Heart left ventricle (tissue), 16 donors: ENCODE results near the gene FAAP20. TPM values are rescaled to one million over a fixed set of nuclear protein-coding genes. Genes with fewer than 3 reads are reported as not detected.

ENCODE experiments used
- ATAC-seq, 4 donors: fragments of 200-7000 bp; cut with Tn5 transposase; one replicate each; pipeline ENCODE4 v1.9.1; 2020 to 2022; ENCODE audit warnings: moderate library complexity in 4 of 4, mild to moderate bottlenecking in 3 of 4, moderate number of reproducible peaks in 1 of 4
- DNase-seq, 5 donors: peaks; one replicate each; pipeline ENCODE4 v3.0.0-alpha.2; 2020
- H3K27ac ChIP-seq, 12 donors: fragments of 200-600 bp; sonication (generic) in 4 of 12; one replicate each; pipeline versions ENCODE4 v1.5.0 to v1.8.0; 2016 to 2022; ENCODE audit warnings: mild to moderate bottlenecking in 2 of 12
- H3K27me3 ChIP-seq, 9 donors: fragments of 200-600 bp; sonication (generic) in 2 of 9; one replicate each; pipeline versions ENCODE4 v1.5.1 to v1.8.0; 2016 to 2022; ENCODE audit warnings: mild to moderate bottlenecking in 3 of 9
- H3K36me3 ChIP-seq, 9 donors: fragments of 200-600 bp; sonication (generic) in 2 of 9; one replicate each; pipeline versions ENCODE4 v1.5.0 to v1.8.0; 2018 to 2022; ENCODE audit warnings: mild to moderate bottlenecking in 2 of 9
- H3K4me1 ChIP-seq, 12 donors: fragments of 200-600 bp; sonication (generic) in 4 of 12; one replicate each; pipeline versions ENCODE4 v1.5.0 to v1.8.0; 2016 to 2022; ENCODE audit warnings: mild to moderate bottlenecking in 3 of 12
- H3K4me3 ChIP-seq, 12 donors: fragments of 200-600 bp; sonication (generic) in 4 of 12; one replicate each; pipeline versions ENCODE4 v1.5.0 to v1.8.0; 2017 to 2022; ENCODE audit warnings: mild to moderate bottlenecking in 9 of 12, moderate library complexity in 4 of 12
- H3K9me3 ChIP-seq, 12 donors: fragments of 200-600 bp; sonication (generic) in 4 of 12; one replicate each; pipeline versions ENCODE4 v1.5.0 to v1.8.0; 2016 to 2022; ENCODE audit warnings: mild to moderate bottlenecking in 1 of 12
- CTCF ChIP-seq, 12 donors: fragments of 200-600 bp; sonication (generic) in 4 of 12; IDR thresholded peaks; one replicate each; pipeline versions ENCODE4 v1.5.0 to v1.8.0; 2018 to 2022; ENCODE audit warnings: antibody characterized with exemption in 12 of 12, mild to moderate bottlenecking in 5 of 12
- POLR2A ChIP-seq, 2 donors: fragments of 450-650 bp; IDR thresholded peaks; one replicate each; pipeline ENCODE4 v1.6.1; 2017; ENCODE audit warnings: antibody characterized with exemption in 2 of 2, mild to moderate bottlenecking in 2 of 2, moderate library complexity in 2 of 2
- WGBS, 4 donors: extraction: QIAGEN DNeasy Blood & Tissue Kit in 2 of 4; methylation state at CpG; one replicate each; pipeline versions ENCODE4 v1.1.5 to v1.1.7; 2013 to 2018; 5-methylcytosine and 5-hydroxymethylcytosine counted together
- intact Hi-C, 10 donors: fragments of 100-400 bp; cut with DNase I; formaldehyde crosslinking; loops; one replicate each; pipeline versions ENCODE4 v1.11.1 to v1.14.2; 2022
- polyA plus RNA-seq, 2 donors: library from polyadenylated mRNA; stranded (reverse); fragments of 200-250 nt; gene quantifications; one replicate each; pipeline ENCODE4 v1.2.3, GENCODE V29; 2013
- total RNA-seq, 9 donors: library from RNA; depleted of rRNA in 2 of 9; stranded (reverse); fragments of >200 nt in 2 of 9; fragmentation: NEBNext Ultra II Directional in 3 of 9; extraction: Animal tissue kit (Norgen Biotek cat#: 25700) in 3 of 9; gene quantifications; one replicate each; pipeline versions ENCODE4 v1.1.0 to v1.2.4, GENCODE V29; 2016 to 2023
- donor health status: ischemic (EF 13 %, LVEDD 7.1; RV severe dilation, severe dysfunction).
- donor health status: healthy with polysubstance abuse.
- donor health status: DM: no; HTN: yes; CAD: no.
- donor health status: DM: no; HTN: no; CAD: no.
- donor health status: ischemic (EF 25% LVEDD 6.9; RV normal size, moderate dysfunction).
- donor health status: ischemic (EF 25% LVEDD 5.7; RV mildly dilated, moderate dysfunction).
- donor health status: healthy.
- donor health status: DM: yes; HTN: yes; CAD: no.
- donor health status: ischemic (EF 35%, LVEDD 5.7; RV mildly dilated, moderate dysfunction).
- donor health status: nonischemic (EF 11% LVEDD 7.7; RV severe dilation, severe dysfunction).
- donor health status: DM: yes; HTN: yes; CAD: no.
- donor health status: PGD.
- donor health status: ischemic (EF 29% LVEDD 5.4; RV normal size, mild dysfunction).
- donor health status: nonischemic (EF 23%, LVEDD 6.1; RV moderate dilation, normal function).

The FAAP20 gene
- total and polyA plus RNA-seq, 11 donors: 20.9 to 61.3 (median 36.6) TPM

GRCh38 chr1:2228694-2229036 lies 34.1 kb upstream of the FAAP20 start:
- Histone ChIP-seq H3K36me3 (no peaks in the 10 kb centered on the region), H3K4me1 (peaks cover 5 to 62% (median 42%) of the 10 kb centered on the region in 12 donors), H3K27ac (peak overlapping the region; percentile 72 to 89 (median 84)), H3K9me3 (no peaks in the 10 kb centered on the region), H3K27me3 (no peaks in the 10 kb centered on the region), H3K4me3 (peak overlapping the region; percentile 66 to 92 (median 75))
- WGBS, 4 donors: 0 to 1% (median 0%) methylated on average over 1 to 50 of the region's 50 CpGs; no CpG with 5 or more reads in 1 of the 4 donors
- DNase-seq (peak in 2 of 5 donors; percentile 27 to 53), ATAC-seq (no peak)
- intact Hi-C loops: loop anchor here in 1 of 10 donors (5.0 kb wide), 1 partner anchor 84 kb away; no protein-coding TSS in a partner anchor
- no peak for TF ChIP-seq CTCF (IDR thresholded peaks at IDR 0.05)
- TF ChIP-seq POLR2A (IDR thresholded peaks at IDR 0.05): no peak

GRCh38 chr1:2228157-2228594 lies 33.6 kb upstream of the FAAP20 start, which contains the start of gene SKI:
TSS of gene SKI (plus strand) at chr1:2228319. CDS start at chr1:2228767, 448 bp downstream.
- intact Hi-C loops: loop anchor here in 1 of 10 donors (5.0 kb wide), 1 partner anchor 84 kb away; no protein-coding TSS in a partner anchor
- 1% methylated on average over 100 of the region's 100 CpGs; no CpG with 5 or more reads in 2 of the 4 donors for WGBS, 4 donors
- DNase-seq (no peak), ATAC-seq (no peak)
- H3K4me1 ChIP-seq: peaks cover under 1 to 59% (median 37%) of the 10 kb centered on the region in 12 donors
- H3K36me3 ChIP-seq: no peaks in the 10 kb centered on the region
- H3K27me3 ChIP-seq: no peaks in the 10 kb centered on the region
- TF ChIP-seq POLR2A (IDR thresholded peaks at IDR 0.05): no peak
- TF ChIP-seq CTCF (IDR thresholded peaks at IDR 0.05): no peak
- peak within 1 kb of the TSS; percentile 66 to 96 (median 85) for H3K4me3 ChIP-seq
- H3K27ac ChIP-seq: peak within 1 kb of the TSS; percentile 98 to 100 (median 100)
- H3K9me3 ChIP-seq: no peaks in the 10 kb centered on the region

GRCh38 chr1:2227346-2228156 lies 33.0 kb upstream of the FAAP20 start:
- no peaks in the 10 kb centered on the region for H3K9me3 ChIP-seq
- ATAC-seq: peak; percentile 83 to 93 (median 86)
- H3K27ac ChIP-seq: peak overlapping the region; percentile 98 to 100 (median 100)
- peak; percentile 96 to 99 (median 97) for DNase-seq
- no peaks in the 10 kb centered on the region for H3K27me3 ChIP-seq
- intact Hi-C loops: loop anchor here in 4 of 10 donors (1.0 to 5.0 kb wide), 3 partner anchors 14 to 85 kb away; no protein-coding TSS in a partner anchor
- TF ChIP-seq CTCF (IDR thresholded peaks at IDR 0.05) (peak in 1 of 12 donors; percentile 14), POLR2A (IDR thresholded peaks at IDR 0.05) (peak; percentile 19 to 86)
- H3K4me1 ChIP-seq: peaks cover 0 to 52% (median 31%) of the 10 kb centered on the region in 12 donors
- 0 to 1% (median 0%) methylated on average over 8 to 129 of the region's 129 CpGs; no CpG with 5 or more reads in 1 of the 4 donors for WGBS, 4 donors
- H3K36me3 ChIP-seq: no peaks in the 10 kb centered on the region
- H3K4me3 ChIP-seq: peak overlapping the region; percentile 58 to 96 (median 85)
